HL-60/S4 (cell line): Measurements from ENCODE around the gene GSE1.

Experiments used
- in situ Hi-C: fragments of 300-500 bp; cut with MboI; formaldehyde crosslinking; loops from 2 replicates; pipeline ENCODE4 v1.14.3; 2022; ENCODE audit warnings: low sequenced_read_pairs

The GSE1 gene

DNA sequence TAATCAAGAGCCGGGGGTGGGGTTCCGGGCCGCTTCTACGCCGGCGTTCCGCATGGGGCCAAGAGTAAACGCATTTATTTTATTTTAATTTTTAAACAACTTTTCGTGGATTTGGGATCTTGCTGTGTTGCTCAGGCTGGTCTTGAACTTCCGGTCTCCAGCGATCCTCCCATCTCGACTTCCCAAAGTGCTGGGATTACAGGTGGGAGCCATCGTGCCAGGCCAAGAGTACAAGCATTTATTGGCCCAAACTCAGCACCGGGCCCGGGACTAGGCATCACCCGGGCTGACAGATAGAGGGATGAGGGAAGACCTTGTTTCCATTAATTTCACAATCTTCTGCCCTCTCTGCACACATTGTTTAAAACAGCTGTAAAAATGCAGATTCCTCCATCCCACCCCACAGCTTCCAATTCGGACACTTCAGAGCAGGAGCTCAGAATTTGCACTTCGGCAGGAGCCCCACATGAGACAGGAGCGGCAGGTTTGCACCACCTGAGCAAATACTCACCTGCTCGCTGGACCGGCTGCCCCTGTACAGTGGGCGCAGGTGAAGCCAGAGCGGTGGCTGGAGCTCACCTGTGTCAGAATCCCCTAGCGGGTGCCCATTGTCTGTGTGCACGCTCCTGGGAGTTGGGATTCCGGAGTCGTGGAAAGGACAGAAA lies 76.3 kb downstream of the GSE1 start:
- in situ Hi-C loops = loop anchor here (25.0 kb wide), 1 partner anchor 98 kb away; the partner anchor contains the start of genes COX4I1 and EMC8

DNA sequence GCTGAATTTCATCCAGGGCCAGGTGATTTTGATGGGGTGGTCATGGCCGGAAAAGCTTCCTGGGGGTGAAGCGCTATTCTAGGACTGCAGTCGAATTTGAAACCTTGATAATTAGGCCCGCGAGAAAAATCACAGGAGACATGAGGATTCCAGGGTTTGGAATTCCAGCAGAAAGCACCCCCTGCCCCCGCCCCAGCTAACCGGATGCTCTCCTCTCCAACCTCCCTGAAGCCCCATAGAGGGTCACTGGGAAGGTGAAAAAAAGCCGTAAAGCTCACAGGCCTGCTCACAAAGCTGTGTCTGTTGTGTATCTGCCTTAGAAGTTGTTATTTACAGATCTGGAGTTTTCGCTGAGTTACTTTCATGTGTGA lies 76.8 kb downstream of the GSE1 start:
- in situ Hi-C loops = loop anchor here (25.0 kb wide), 1 partner anchor 97 kb away; the partner anchor contains the start of genes COX4I1 and EMC8

- in situ Hi-C loops = loop anchor here (25.0 kb wide), 1 partner anchor 97 kb away; the partner anchor contains the start of genes COX4I1 and EMC8
These were observed 77.4 kb downstream of the GSE1 start for GRCh38 chr16:85690469-85691064.

GRCh38 chr16:85695196-85696128 lies 82.3 kb downstream of the GSE1 start:
- in situ Hi-C loops = loop anchor here (25.0 kb wide), 1 partner anchor 92 kb away; the partner anchor contains the start of genes COX4I1 and EMC8

DNA sequence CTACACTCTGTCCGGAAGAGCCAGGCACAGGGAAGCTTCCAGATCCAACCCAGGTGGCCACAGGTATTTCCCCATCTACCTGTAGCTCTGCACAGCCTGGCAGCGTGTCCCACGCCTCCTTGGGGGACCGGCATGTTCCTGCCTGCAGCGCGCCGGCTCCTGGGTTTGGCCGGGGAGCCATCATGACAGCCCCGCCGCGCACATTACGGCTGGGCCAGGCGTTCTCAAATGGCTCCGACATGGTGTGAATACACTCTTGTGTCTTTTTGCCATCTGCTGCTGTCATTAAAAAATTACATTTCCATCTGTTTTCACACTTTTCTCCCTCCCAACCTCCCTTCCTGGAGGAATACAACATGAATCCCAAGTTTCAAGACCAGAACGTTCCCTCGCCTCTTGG lies 83.7 kb downstream of the GSE1 start:
- in situ Hi-C loops = loop anchor here (25.0 kb wide), 1 partner anchor 91 kb away; the partner anchor contains the start of genes COX4I1 and EMC8

DNA sequence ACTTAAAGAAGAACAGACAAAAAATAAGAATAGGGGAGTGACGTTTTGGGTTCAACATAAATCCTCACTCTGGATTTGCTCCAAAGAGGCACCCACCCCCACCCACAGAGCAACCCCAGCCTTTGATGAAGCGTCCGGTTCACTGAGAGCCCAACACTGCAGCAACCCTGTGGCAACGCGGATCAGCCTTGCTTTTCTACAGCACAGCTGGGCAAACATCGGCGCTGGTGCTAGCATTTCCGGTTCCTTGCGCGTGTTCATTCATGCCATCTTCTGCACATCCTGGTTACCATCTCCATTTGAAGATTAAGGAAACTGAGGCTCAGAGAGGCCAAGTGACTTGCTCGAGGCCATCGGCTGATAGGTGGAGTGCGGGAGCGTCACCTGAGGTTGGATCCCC lies 84.3 kb downstream of the GSE1 start:
- in situ Hi-C loops = loop anchor here (25.0 kb wide), 1 partner anchor 90 kb away; the partner anchor contains the start of genes COX4I1 and EMC8

DNA sequence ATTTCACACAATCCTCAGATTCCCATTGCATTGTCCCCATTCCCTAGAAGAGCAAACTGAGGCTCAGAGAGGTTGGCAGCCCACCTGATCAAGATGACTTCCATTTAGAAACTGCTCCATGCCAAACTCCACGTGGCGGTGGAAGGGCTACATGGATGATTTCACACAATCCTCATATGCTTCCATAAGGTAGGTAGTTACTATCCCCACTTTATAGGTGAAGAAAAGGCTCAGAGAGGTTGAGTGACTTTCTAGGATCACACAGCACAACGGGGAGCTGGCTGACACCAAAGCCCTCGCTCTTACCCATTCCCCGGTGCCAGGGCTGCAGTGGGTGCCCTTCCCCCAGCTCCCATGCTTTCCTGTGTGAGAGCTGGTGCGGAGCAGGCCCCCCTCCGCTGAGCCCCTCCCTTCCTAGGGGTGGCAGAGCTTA lies 85.4 kb downstream of the GSE1 start:
- in situ Hi-C loops = loop anchor here (25.0 kb wide), 1 partner anchor 89 kb away; the partner anchor contains the start of genes COX4I1 and EMC8

- in situ Hi-C loops = loop anchor here (25.0 kb wide), 1 partner anchor 88 kb away; the partner anchor contains the start of genes COX4I1 and EMC8
These were observed 85.9 kb downstream of the GSE1 start for GRCh38 chr16:85698935-85699558.

- in situ Hi-C loops = loop anchor here (25.0 kb wide), 1 partner anchor 88 kb away; the partner anchor contains the start of genes COX4I1 and EMC8
These were observed 86.5 kb downstream of the GSE1 start for GRCh38 chr16:85699628-85700027.

- in situ Hi-C loops = no loop called here
These were observed 90.9 kb downstream of the GSE1 start for GRCh38 chr16:85704011-85704410.

GRCh38 chr16:85704900-85705846 lies 92.1 kb downstream of the GSE1 start:
- in situ Hi-C loops = no loop called here

GRCh38 chr16:85706449-85707034 lies 93.4 kb downstream of the GSE1 start:
- in situ Hi-C loops = no loop called here

GRCh38 chr16:85707528-85708095 lies 94.5 kb downstream of the GSE1 start:
- in situ Hi-C loops = no loop called here

GRCh38 chr16:85708338-85708737 lies 95.2 kb downstream of the GSE1 start:
- in situ Hi-C loops = no loop called here

DNA sequence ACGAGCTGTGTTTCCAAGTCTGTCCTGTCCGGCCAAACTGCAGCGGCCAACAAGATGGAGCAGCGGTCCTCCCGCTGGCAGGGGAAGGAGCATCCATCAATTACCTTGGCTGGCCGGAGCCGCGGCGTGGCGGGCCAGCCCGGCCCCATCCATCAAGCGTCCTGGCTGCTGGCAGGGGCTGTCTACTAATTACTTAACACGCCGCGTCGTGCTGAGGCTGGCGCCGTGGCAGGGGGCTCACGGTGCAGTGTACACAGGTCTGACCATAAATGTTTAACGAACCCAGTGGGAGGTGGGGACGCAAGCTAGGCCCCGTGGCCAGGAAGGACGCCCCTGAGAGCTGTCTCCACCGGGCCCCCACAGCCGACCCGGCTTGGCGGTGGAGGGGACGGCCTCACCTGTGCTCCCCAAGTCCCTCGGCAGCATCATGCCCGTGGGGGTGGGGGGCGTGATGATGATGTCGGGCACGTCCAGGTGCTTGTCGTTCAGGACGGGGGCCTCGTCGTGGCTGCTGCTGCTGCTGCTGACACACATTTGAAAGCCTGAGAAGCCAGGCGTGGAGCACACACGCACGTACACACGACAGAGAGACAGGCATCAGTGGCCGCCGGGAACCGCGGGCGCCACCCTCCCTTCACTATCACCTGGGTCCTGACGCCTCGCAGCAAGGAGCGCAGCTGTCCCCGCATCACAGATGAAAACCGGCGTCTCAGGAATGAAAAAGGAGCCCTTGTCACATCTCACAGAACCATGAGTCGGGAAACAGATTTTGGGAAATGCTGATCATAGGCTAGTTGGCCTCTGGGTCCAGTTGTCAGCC lies 96.9 kb downstream of the GSE1 start:
- in situ Hi-C loops = no loop called here

DNA sequence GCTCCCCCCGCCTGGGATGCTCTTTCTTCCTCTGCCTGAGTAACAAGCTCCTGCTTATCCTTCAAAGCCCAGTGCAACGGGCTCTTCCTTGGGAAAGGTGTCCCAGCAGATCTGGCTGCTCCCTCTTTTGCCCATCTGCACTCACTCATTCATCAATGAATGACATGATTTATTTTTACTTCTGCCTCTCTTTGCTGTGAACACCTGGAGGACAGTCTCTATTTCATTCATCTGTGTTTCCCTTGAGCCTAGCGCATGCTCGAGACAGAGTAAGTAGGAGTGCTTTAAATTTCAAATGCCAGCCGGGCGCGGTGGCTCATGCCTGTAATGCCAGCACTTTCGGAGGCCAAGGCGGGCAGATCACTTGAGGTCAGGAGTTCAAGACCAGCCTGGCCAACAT lies 97.6 kb downstream of the GSE1 start:
- in situ Hi-C loops = no loop called here

- in situ Hi-C loops = no loop called here
These were observed 99.0 kb downstream of the GSE1 start for GRCh38 chr16:85711982-85712587.
